ENCODE measurements around the gene CROCC.
A peak's percentile ranks its signal among the peaks of the same experiment; 100 is the strongest.

Gene CROCC

GRCh38 chr1:16978139-16978538 lies 56.4 kb downstream of the CROCC start:
- ChIA-PET CTCF (interaction anchor here (0.6 to 5.5 kb wide), 10 partner anchors 9 to 78 kb away, joined by 3 to 38 read pairs (median 4); no protein-coding TSS in a partner anchor), POLR2A (interaction anchor here (0.6 to 1.9 kb wide), 5 partner anchors 10 to 35 kb away, joined by 3 to 10 read pairs (median 4); no protein-coding TSS in a partner anchor)
- peak overlapping the region; percentile 32 for H3K4me3 ChIP-seq (ENCODE audit: low read depth, low read length)
- DNase-seq (ENCODE audit: low read depth, low spot score) = no peak
- TF ChIP-seq CTCF (IDR thresholded peaks at IDR 0.05; ENCODE audit: insufficient read depth, low read length, missing control alignments) = no peak

- H3K4me3 ChIP-seq (ENCODE audit: low read depth, low read length) = peak overlapping the region; percentile 76
- TF ChIP-seq CTCF (IDR thresholded peaks at IDR 0.05; ENCODE audit: insufficient read depth, low read length, missing control alignments) = no peak
- POLR2A ChIA-PET = interaction anchor here (0.7 to 1.9 kb wide), 7 partner anchors 9 to 74 kb away, joined by 3 to 10 read pairs (median 4); no protein-coding TSS in a partner anchor
- CTCF ChIA-PET = interaction anchor here (1.0 to 5.5 kb wide), 10 partner anchors 9 to 77 kb away, joined by 3 to 38 read pairs (median 4); no protein-coding TSS in a partner anchor
- peak; percentile 84 for DNase-seq (ENCODE audit: low read depth, low spot score)
Measured at GRCh38 chr1:16978567-16979474, 57.1 kb downstream of the CROCC start.

GRCh38 chr1:16979475-16980327 lies 58.0 kb downstream of the CROCC start:
- ChIA-PET CTCF (interaction anchor here (1.3 to 5.5 kb wide), 4 partner anchors 14 to 29 kb away, joined by 3 to 38 read pairs (median 14); no protein-coding TSS in a partner anchor), POLR2A (interaction anchor here (0.6 to 1.9 kb wide), 6 partner anchors 10 to 75 kb away, joined by 4 to 10 read pairs (median 4); no protein-coding TSS in a partner anchor)
- peak overlapping the region; percentile 76 for H3K4me3 ChIP-seq (ENCODE audit: low read depth, low read length)
- DNase-seq (ENCODE audit: low read depth, low spot score) = no peak
- no peak for TF ChIP-seq CTCF (IDR thresholded peaks at IDR 0.05; ENCODE audit: insufficient read depth, low read length, missing control alignments)

- no peak for TF ChIP-seq CTCF (IDR thresholded peaks at IDR 0.05; ENCODE audit: insufficient read depth, low read length, missing control alignments)
- CTCF ChIA-PET = interaction anchor here (0.5 to 5.5 kb wide), 4 partner anchors 13 to 65 kb away, joined by 3 to 38 read pairs (median 8); no protein-coding TSS in a partner anchor
- H3K4me3 ChIP-seq (ENCODE audit: low read depth, low read length) = peak within 1 kb of the TSS; percentile 76
Measured at GRCh38 chr1:16980473-16981268, 58.9 kb downstream of the CROCC start, which contains the start of gene MFAP2. TSS of gene MFAP2 (minus strand) at chr1:16980620. CDS start at chr1:16978273, 2,347 bp downstream.

GRCh38 chr1:16981269-16981849 lies 59.6 kb downstream of the CROCC start:
- H3K4me3 ChIP-seq (ENCODE audit: low read depth, low read length) = peak overlapping the region; percentile 76
- TF ChIP-seq CTCF (IDR thresholded peaks at IDR 0.05; ENCODE audit: insufficient read depth, low read length, missing control alignments) = no peak
- DNase-seq (ENCODE audit: low read depth, low spot score) = peak; percentile 87
- CTCF ChIA-PET = interaction anchor here (0.6 to 5.5 kb wide), 7 partner anchors 9 to 443 kb away, joined by 3 to 38 read pairs (median 5); no protein-coding TSS in a partner anchor
- POLR2A ChIA-PET = interaction anchor here (0.7 to 1.7 kb wide), 7 partner anchors 9 to 52 kb away, joined by 3 to 8 read pairs (median 3); no protein-coding TSS in a partner anchor

More at GRCh38 chr1:16980473-16981268, 58.9 kb downstream of the CROCC start, which contains the start of gene MFAP2:
- POLR2A ChIA-PET = interaction anchor here (0.6 to 1.7 kb wide), 7 partner anchors 8 to 816 kb away, joined by 3 to 8 read pairs (median 3); no protein-coding TSS in a partner anchor
- no peak for DNase-seq (ENCODE audit: low read depth, low spot score)

All from AG04449 (cell line).